Stimulated activated CD4-positive, alpha-beta T cell treated with anti-CD3 and anti-CD28 coated beads, Interleukin-4, amount 100 ng/mL, for 1 hour (primary cell): ENCODE measurements around the gene SH2D3A.

ENCODE experiments used
- DNase-seq: peaks from one replicate; pipeline ENCODE4 v3.0.0-alpha.2; 2020

The SH2D3A gene

DNA sequence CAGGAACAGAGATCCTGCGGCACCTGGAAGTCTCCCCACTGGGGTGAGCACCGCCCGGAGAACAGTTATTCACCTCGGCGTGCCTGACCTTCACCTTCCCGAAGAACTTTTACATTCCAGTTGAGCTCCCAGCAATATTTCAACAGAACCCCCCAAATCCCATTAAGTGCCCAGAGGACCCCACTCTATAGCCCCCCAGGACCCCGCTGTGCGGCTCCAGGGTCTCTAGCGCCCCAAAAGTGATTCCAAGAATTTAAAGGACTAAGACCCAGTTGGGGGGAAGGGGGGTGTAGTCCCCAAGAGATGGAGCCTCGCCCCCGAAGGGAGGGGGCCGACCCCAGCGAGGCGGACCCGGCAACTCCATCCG is 30.3 kb downstream of the SH2D3A start:
- DNase-seq: peak; percentile 39

DNA sequence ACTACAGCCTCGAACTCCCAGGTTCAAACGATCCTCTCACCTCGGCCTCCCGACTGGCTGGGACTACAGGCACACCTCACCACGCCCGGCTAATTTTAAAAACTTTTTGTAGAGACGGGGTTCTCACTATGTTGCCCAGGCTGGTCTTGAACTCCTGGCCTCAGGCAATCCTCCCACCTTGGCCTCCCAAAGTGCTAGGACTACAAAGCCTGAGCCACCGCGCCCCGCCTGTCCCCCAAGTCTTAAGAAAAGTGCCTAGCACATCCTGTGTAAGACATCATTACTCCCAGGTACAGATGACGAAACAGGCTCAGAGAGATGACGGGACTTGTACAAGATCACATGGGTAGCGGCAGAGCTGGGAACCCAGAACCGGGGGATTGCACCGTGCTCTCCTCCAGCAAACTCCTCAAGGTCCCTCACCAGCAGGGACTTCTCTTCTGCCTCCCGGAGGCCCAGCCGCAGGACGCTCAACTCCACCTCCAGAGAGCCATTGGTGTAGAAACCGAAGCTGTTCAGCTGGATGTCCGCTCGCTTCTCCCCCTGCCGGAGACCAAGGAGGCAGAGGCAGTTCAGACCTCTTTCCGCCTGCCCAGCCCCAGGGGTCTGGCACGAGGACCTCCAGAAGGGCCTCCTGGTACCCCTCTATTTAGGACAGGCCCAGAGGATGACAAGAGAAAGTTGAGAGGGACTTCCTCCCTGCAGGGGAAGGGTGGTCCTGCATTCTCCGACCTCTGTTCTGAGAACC is 30.9 kb downstream of the SH2D3A start:
- peak; percentile 63 for DNase-seq

GRCh38 chr19:6735181-6735911 is 31.9 kb downstream of the SH2D3A start:
- DNase-seq: no peak

DNA sequence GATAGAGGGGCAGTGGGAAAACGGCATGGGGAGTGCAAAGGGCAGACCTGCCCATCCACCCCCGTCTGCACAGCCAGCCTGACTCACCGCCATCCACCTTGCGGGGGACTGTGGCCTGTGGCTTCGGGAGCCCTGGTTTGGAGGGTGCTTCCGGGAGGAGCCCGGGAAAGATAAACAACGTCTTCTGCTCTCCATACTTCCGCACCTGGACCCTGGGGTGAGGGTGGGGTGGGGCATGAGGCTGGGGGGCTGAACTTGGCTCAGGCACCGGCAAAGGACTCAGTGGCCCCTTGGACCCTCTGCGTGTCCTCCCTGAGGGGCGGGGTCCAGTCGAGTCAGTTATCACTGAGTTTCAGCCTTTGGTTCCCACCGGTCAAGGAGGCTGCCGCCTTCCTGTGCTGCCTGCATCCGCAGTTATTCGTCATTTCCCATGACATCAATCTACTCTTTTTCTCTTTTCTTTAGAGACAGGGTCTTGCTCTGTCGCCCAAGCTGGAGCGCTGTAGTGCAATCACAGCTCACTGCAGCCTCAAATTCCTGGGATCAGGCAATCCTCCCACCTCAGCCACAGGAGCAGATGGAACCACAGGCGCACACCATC is 33.0 kb downstream of the SH2D3A start:
- no peak for DNase-seq

- no peak for DNase-seq
Measured at GRCh38 chr19:6733338-6734095, 33.7 kb downstream of the SH2D3A start.

DNA sequence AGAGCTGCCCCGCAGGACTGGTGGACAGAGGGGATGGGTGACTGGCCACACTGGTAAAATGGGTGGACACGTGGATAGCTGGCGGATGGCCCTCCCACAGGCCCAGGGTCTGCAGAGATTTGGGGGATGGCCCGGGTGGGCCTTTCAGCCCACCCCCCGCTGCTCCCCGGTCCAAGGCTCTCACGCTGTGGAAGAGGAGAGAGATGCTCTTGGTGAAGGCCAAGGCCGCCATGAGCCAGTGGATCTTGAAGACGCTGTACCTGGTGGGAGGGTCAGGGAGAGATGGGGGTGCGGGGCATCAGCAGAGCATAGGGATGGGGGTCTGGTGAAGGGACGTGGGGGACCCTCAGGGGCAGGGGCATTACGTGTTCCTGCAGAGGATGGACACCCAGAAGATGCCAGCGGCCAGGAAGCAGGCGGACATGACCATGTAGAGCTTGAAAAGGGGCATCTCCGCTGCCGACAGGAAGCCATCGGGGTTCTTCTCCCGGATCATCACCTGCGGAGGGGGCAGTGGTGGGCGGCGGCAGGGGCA is 34.4 kb downstream of the SH2D3A start:
- no peak for DNase-seq

GRCh38 chr19:6731822-6732221 is 35.4 kb downstream of the SH2D3A start:
- DNase-seq: no peak

DNA sequence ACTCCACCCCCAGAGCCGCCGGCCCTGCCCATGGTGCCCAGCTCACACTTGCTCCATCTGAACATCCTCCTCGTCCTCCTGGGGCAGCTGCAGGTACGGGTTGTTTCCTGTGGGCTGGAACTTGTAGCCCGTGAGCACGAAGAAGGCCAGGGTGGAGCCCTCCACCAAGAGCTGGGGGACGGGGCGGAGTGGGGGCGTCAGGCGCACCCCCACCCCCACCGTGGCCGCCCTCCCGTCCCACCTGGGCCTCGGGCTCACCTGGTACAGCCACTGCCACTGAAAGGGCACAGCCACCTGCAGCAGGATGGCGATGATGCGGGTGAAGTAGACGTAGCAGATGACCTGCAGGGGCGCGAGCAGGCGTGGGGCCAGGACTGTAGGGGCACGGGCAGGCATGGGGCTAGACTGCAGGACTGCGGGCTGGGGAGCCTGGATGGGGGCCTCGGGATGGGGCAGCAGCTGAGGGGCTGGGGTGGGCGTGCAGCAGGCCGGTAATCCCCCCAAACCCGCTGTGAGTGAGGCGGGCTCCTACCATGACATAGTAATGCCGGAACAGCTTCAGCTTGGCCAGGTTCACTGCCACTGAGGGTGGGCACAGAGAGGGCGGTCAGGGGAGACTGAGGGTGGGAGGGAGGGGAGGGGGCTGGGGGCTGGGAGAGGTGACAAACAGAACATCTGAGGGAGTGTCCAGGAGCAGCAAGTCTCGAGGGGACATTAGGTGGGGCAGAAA is 36.1 kb downstream of the SH2D3A start:
- DNase-seq: no peak

DNA sequence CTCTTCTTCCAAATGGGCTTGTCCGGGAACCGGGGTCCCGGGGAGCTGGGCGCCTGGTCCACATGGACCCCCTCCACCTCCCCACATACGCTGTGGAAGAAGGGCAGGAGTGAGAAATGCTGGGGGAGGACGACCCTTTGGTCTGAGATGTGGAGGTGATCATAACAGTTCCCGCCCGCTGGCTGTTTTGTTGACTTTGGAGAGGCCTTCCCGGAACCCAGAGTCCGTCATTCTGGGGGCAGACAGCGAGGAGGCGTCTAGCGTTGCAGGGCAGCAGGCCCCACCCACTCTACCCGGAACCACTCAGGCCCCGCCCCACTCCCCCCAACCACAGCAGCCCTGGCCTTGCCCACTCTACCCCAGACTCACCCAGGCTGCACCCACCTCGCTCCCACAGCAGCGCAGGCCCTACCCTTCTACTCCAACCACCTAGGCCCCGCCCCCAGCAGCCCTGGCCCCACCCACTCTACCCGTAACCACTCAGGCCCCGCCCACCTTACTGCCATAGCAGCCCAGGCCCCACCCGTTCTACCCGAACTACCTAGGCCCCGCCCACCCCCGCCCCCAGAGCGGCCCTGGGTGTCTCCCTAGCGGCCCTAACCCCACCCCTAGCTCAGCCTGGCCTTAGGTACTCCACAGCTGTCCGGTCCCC is 37.0 kb downstream of the SH2D3A start:
- peak; percentile 52 for DNase-seq

GRCh38 chr19:6729573-6730152 is 37.6 kb downstream of the SH2D3A start:
- DNase-seq: no peak

DNA sequence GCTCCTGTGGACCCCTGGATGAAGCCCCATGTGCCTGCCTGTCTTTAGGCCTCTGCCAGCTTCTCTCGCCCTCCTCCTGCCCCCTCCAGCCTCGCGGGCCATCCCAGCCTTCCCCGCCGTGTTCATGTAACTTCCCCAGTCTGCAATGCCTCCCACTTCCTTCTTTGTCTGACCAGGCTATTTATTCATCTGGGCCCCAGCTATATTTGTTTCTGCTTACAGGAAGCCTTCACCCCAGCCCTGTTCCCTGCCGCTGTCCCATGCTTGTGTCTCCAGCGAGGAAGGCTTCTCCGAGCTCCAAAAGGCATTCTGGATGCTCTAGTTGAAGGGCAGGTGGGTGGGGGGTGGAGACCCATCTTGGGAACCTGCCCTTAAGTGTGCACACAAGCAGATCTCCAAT is 38.9 kb downstream of the SH2D3A start:
- DNase-seq: no peak

DNA sequence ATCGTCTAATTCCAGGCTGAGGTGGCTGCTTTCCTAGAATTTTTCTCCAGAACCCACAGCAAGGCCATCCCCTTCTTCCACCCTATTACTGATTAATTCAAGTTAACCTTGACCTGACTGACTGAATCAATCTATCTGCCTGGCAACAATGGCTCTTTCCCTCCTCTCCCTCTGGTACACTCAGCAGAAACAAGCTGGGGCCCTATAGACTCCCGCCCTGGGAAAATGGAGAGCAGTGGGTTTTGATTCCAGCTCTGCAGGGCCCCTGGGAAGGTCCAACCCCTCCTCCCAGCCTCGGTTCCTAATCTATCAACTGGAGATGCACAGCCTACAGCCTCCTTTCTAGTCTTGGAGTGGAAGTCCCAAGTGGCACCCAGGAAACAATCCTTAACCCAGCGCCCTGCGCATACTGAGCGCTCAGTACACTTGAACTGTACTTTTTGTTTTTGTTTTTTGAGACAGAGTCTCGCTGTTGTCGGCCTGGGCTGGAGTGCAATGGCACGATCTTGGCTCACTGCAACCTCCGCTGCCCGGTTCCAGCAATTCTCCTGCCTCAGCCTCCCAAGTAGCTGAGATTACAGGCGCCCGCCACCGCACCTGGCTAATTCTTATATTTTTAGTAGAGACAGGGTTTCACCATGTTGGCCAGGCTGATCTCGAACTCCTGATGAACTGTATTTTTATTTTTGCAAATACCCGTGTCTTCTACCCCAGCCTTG is 41.6 kb downstream of the SH2D3A start:
- DNase-seq: no peak

DNA sequence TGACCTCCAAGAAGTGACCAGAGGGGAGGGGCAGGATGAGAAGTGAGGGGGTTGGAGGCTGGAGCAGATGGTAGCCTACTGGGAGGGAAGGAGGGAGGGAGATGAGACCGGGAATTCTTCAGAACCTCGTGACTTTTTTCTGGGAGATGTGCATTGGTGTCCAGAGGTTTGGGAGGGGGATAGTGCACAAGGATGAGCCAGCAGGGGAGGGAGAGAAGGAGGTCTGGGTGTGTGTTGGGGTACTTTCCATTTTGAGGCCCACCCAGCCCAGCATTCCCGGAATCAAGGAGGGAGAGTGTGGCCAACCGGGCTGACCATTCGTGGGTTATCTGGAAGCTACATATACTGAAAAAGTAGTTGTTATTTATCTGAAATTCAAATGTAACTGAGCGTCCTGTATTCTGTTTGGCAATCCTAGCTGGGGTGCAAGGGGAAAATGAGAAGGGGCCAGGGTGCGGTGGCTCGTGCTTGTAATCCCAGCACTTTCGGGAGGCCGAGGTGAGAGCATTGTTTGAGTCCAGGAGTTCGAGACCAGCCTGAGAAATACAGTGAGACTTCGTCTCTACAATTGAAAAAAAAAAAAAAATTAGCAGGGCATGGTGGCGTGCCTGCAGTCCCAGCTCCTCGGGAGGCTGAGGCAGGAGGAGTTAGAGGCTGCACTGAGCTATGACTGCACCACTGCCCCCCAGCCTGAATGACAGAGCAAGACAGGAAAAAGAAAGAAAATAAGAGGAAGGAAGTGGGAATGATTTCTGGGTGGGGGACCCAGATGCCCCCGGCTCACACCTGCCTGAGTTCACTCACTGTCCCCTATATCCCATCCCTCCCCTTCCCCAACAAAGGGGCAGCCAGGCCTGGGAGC is 42.4 kb downstream of the SH2D3A start:
- no peak for DNase-seq

DNA sequence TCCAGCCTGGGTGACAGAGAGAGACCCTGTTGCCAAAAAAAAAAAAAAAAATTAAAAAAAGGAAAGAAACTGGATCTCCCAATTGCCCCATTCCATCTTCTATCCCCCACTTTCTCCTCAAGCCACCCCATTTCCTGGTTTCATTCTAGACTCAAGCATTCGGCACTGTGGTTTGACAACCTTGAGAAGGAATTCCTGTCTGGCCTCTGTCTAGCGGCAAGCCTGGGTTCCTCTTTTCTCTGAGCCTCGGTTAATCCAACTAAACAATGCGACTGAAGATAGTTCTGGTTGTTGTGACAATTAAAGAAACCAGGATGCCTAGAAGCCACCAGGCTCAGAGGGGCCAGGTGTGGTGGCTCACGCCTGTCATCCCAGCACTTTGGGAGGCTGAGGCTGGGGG is 43.5 kb downstream of the SH2D3A start:
- no peak for DNase-seq

DNA sequence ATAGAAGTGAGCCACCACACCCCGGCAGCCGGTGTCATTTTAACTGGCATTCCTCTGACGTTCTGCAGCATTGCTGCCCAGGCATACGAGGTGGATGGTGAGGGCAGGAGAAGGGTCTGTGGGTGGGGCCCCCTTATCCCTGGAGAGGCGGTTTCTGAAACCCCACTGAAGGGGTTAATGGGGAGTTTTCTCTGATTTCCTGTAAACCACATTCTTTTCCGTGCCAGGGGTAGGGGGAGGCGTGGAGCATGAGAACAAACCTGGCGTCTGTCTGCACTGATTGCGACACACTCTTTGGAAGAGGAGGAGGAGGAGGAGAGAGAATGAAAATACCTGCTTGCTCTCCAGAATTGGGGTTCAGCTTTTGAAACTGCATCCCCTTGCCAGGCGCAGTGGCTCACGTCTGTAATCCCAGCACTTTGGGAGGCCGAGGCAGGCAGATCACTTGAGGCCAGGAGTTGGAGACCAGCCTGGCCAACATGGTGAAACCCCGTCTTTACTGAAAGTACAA is 44.1 kb downstream of the SH2D3A start:
- DNase-seq: no peak

DNA sequence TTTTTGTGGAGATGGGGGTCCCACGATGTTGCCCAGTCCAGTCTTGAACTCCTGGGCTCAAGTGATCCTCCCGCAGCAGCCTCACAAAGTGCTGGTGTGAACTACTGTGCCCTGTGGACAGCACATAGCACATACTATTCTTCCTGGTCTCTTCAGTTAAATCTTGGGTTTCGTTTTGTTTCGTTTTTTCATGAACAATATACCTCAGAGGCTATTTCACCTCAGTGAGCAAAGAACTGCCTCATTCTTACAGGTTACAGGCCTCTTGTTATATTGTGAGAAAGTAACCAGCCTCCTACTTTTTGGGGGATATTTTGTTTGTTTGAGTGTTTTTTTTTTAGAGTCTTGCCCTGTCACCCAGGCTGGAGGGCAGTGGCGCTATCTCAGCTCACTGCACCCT is 45.5 kb downstream of the SH2D3A start:
- DNase-seq: no peak

- DNase-seq: no peak
Measured at GRCh38 chr19:6721138-6721474, 46.1 kb downstream of the SH2D3A start.

DNA sequence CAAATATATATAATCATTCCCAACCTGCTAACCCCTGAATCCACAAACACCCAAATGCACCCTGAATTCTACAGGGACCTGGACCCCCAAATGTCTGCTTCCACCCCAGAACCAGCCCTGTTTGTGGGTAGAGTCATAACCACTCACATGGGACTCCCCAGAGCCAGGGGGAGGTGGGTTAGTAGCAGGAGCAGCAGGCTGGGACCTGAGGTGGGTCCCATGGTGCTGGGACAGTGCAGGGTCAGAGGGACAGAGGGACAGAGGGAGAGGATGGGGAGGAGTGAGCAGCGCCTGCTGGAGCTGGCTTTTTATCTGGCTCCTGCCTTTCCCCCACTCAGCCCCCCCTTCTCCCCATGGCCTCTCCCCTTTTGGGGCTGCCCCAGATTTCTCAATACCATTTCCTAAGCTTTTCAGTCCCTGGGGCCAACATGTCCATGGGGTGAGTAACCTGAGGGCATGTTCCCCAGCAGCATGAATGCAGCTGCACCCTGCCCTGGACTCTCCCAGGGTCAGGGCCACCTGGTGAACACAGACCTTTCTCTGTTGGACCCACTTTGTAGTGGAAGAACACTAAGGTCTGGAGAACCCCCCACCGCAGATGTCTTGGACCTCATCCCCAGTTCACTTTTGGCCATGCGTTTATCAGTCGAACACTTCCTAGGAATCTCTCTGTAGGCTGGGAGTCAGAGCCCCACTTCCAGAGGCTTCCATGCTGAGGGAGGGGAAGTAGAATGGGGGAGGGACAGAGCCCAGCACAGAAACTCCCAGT is 46.7 kb downstream of the SH2D3A start, which contains the start of gene C3:
Gene C3 (minus strand): TSS at position 282 of the 769 bp plus-strand sequence. CDS start 61 bp downstream, at position 221.
- no peak for DNase-seq

DNA sequence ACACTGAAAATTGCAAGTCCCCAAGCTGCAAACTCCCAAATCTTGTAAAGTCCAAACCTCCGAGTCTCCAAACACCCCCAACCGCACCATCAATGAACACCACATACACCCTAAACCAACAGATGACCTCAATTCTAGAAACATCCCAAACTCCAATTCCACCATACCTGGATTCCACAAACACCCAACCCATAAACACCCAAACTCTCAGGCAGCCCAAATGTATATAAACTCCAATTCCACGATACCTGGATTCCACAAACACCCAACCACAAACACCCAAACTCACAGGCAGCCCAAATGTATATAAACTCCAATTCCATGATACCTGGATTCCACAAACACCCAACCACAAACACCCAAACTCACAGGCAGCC is 47.3 kb downstream of the SH2D3A start:
- no peak for DNase-seq
